SK-N-MC (cell line): ENCODE measurements around the gene PLA2R1.

Source experiments
- EZH2 ChIP-seq: fragments of 200-600 bp; sonication (generic); IDR thresholded peaks from one replicate; pipeline ENCODE4 v1.6.1; 2017; ENCODE audit warnings: antibody characterized with exemption
- FOXP2 ChIP-seq: optimal IDR thresholded peaks from 2 replicates; pipeline ENCODE3; 2011; ENCODE audit warnings: mild to moderate bottlenecking, moderate library complexity; ENCODE audit not compliant: insufficient read depth; ENCODE audit errors: extremely low read length, control extremely low read depth
- POLR2AphosphoS5 ChIP-seq: IDR thresholded peaks from 2 replicates; pipeline ENCODE4 v1.6.1; 2012; ENCODE audit warnings: mild to moderate bottlenecking, low read depth, low read length, borderline replicate concordance

- TF ChIP-seq POLR2AphosphoS5 (no peak), EZH2 (no peak), FOXP2 (no peak)
Measured at GRCh38 chr2:159985656-159986055, 76.8 kb downstream of the PLA2R1 start.
